HG03064 (cell line): ENCODE data around the gene PAPSS1.
"Not testable (repeated sequence)": the region's sequence is repeated elsewhere in the genome, so short reads cannot be mapped to it uniquely, and the experiment has no call there.

Source experiments
- ATAC-seq: cut with Tn5 transposase; IDR thresholded peaks from one replicate; pipeline ENCODE4 v1.9.1; 2021; ENCODE audit warnings: low read depth; ENCODE audit not compliant: unreplicated experiment

Gene PAPSS1

DNA sequence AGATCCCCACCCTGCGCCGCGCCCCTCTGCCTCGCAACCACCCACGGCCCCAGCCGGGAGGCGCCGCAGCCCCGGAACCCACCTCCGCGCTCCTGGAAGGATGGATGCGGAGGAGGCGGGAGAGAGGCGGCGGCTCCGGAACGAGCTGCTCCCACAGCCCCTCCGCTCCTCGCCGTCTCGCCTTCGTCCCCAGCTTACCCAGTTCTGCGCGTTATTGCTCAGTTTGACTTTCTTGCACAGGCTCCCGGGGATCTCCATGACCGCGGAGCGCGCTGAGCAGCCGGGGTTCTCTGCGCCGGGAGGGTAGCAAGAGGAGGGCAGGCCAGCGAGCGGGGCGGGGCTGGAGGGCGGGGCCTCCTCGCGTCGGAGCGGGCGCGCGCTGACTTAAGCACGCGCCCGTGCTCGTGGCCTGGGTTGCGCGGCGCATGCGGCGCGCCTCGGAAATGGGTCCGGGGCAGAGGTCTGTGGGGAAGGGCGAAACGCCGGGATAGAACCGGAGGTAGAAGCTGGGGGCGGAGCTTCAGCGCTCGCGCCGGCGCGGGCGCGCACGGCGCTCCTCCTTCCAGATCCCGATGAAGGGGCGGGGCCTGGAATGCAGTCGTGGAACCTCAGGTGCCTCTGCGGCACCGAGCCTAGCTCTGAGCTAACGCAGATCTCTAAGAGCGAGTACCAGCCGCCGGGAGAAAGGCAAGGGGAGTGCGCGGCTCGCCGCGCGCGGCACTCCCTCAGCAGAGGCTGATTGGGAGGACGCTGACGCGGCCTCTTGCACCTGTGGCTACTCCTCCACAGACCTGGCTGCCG, at the start of gene PAPSS1:
TSS of gene PAPSS1 (minus strand) at position 313 of the 801 bp plus-strand sequence. CDS start at position 258, 55 bp downstream.
- ATAC-seq: peak; percentile 88

DNA sequence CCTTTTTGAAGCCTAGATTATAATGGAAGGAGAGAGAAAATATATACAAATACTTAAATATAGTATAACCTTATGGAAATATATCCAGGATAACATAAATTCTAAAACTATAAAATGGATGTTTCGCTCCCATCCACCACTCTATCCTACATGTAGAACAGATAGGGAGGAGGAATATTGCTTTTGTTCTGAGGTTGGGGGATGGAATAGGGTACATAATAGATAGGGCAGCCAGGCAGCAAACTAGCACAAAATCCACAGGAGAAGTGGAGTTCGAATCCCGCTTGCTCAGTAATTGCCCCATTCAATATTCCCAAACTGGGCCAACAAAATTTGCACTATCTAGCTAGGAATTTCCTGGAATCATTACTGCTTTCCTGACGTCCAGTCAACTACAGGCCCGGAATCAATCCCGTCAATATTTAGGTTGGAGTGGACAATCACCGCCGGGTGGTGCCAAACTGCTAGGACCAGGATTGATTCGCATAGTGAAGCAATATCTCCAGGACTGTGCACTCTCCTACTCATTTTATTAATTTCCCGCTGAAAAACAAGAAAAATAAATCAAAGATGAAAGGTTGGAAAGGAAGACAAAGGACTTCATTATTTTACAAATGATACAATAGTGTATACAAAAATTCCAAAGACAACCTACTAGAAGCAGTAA, 40.4 kb upstream of the PAPSS1 start:
- no peak for ATAC-seq

DNA sequence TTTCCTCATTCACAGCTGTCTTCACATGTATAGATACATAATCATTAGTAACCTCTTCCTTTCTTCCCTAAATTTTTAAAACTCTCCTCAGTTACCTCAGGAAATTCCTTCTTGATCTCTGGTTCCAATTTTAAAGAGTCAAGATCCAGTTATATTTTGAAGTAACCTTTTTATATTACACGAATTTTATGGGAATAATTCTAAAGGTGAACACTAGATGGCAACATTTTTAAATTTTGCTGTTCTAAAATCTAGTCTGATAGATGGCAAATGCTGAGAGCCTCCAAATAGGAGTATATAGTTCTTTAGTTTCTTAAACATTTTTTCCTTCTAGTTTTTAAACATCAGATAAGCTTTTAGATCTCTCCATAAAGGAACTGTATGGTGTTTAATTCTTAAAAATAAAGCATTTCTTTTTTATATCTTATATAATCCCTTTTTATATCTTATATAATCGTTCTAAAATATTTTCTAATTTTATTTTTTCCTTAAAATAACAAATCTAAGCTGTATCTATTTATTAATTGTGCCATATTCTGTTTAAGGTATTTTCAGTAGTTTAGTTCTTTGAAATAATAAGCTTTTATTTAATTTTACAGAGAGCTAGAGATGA, 37.9 kb upstream of the PAPSS1 start:
- no peak for ATAC-seq

DNA sequence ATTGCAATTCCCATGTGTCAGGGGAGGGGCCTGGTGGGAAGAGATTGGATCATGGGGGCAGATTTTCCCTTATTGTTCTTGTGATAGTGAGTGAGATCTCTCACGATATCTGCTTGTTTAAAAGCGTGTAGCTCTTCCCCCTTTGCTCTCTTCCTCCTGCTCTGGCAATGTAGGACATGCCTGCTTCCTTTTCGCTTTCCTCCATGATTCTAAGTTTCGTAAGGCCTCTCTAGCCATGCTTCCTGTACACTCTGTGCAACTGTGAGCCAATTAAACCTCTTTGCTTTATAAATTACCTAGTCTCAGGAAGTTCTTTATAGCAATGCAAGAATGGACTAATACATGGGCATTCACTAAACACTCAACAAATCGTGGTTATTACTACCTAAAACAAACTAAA, 37.2 kb upstream of the PAPSS1 start:
- ATAC-seq: no peak

DNA sequence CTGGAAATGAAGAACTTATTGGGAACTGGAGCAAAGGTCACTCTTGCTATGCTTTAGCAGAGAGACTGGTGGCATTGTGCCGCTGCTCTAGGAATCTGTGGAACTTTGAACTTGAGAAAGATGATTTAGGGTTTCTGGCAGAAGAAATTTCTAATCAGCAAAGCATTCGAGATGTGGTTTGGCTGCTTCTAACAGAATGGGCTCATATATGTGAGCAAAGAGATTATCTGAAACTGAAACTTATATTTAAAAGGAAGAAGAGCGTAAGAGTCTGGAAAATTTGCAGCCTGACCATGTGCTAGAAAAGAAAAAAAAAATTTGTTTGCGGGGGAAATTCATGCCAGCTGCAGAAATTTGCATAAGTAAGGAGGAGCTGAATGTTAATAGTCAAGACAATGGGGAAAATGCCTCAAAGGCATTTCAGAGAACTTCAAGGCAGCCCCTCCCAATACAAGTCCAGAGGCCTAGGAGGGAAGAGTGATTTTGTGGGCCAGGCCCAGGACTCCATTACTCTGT, 35.9 kb upstream of the PAPSS1 start:
- no peak for ATAC-seq

DNA sequence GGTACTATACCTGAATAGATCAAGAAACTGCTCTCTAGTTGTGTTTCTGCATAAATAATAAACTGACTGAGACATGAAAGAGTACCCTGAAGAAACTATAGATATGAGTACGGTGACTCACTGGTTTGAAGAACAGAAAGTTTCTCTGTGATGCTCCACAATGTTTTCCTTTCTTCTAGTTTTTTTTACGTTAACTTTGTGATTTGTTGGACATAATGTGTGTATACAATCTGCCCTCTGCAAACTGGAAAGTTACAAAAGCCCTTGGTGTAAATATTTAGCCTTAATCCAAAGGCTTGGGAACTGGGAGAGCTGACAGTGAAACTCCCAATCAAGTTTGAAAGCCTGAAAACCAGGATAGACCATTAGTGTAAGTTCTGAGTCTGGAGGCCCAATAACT, 31.6 kb upstream of the PAPSS1 start:
- ATAC-seq: no peak

DNA sequence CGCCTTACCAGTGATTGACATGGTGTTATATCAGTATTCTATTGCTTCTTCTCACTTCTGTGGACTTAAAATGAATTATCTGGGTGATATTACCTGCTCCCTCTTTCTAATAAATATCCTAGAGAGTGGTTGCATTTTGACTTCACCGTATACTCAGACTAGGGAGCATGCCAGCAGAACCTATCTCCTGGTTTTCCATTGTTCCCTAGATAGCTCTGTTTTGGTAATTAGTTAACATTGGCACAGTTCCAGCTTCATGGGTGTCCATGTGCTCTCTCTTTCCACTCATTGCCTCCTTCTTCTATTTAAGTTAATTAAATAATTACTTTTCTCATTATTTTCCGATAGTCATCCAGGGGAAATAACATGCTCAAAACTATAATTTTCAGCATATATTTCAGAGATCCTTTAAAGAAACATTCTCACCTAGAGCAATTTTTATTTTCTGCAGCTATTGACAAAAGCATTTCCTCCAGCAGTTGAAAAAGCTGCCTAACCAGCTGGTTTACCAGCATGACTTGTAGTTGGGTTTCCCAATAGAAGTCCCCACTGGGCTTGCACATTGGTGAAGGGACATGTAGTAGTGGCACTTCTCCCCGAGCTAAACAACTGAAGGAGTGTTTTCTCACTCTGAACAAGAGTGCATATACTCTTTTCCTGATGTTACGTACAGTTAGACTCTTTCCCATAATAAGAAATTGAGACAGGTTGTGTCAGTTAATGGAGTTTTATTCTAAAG, 27.9 kb upstream of the PAPSS1 start:
- ATAC-seq: no peak

DNA sequence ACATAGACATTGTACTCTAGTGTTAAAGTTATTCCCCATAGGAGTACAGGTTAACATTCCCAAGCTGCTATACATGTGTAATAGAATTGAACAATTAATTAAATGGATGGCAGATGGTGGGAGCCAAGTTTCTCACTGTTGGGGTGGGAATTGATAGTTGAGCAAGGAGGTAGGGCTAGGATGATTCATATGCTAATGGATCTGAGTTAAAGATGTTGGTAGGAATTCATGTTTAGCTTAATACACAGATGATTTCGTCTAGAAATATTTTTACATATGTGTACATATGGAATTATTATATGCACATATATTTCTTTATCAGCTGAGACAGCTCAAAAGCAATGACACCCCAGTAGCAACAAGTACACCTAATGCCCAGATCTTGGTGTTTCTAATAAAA, 26.1 kb upstream of the PAPSS1 start:
- no peak for ATAC-seq

DNA sequence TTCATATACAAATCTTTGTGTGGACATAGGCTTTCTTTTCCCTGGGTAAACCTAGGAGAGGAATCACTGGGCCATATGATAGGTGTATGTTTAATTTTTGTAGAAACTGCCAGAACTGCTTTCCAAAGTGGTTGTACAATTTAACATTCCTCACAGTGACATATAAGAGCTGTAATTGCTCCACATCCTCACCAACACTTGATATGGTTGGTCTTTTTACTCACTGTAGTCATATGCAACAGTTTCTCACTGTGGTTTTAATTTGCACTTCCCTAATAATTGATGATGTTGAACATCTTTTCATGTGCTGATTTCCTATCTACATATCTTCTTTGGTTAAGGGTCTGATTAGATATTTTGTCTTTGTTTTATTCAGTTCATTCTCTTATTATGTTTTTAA, 24.5 kb upstream of the PAPSS1 start:
- no peak for ATAC-seq

DNA sequence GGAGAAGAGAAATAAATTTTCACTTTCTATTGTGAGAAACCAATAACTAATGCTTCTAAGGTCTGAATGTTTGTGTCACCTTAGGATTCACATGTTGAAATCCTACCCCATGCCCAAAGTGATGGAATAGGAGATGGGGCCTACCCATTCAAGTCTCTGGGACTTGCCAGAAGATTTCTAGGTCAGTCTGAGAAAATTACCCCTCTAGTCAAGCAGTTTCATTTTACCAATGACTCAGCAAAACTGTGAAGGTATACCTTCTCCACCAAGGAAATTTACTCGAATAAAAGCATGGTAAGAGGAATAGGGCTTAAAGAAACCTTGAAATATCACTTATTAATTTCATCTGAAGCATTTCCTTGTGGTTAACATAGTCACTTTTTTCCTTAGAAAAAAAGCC, 23.5 kb upstream of the PAPSS1 start:
- no peak for ATAC-seq

DNA sequence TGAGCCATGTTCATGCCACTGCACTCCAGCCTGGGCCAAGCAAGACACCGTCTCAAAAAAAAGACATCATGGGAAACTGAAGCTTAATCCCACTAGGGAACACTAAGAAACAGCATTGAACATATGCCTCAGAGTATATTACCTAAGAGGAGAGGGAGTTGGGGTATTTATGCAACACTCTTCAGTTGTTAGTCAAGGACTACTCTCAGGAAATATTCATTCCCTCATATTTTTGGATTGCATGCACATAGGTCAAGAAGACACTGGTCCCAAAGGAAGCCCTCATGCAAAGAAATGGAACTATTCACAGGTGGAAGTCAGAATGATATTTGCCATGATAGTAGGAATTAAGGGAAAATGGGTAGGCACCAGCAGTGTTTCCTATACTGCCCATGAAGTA, 22.8 kb upstream of the PAPSS1 start:
- ATAC-seq: no peak

DNA sequence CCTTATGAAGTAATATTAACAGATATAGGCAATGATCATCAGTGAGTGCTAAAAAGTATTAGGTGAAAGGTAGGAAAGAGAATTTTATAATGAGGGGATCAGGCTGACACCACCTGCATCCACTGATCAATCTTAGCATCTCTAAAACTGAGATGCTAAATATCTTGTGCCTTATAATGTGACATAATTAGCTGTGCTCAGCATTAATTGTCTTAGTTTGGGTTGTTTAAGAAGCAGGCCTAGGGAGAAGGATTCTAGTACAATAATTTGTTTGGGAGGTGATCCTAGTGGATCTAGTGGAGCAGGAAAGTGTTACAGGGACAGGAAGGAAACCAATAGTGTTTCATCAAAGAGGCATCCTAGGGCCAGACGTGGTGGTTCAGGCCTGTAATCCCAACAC, 22.2 kb upstream of the PAPSS1 start:
- no peak for ATAC-seq

DNA sequence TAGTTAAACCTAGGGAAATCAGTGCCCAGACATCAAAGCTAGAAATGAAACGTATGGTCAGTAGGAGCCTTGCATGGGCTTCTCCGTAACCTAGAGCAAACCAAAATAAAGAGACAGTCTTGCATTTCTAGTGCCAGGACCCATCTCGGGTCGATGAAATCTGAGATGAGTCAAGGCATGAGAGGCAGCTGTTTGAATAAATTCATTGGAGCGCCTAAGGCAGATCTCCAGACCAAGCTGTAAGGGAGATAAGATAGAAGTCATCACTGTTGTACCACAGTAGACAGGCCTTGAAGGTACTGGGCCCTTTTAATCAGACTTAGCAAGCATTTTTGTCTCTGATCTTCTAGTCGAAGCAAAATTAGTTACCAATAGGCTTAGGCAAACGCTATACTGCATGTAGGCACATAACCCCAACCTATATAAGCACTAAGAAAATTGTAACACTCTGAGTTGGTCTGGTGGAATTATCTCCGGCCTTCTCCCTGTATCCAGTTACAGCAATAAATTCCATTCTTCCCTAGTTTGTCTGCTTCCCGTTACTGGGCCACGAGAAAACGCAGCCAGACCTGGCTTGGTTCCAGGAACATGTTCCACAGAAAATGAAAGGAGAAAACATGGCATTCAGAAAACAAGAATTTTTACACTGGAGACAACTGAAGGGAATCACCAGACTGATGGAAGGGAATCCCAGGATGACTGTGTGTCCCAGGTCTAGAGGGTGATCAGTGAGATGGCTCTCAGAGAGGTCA, 21.1 kb upstream of the PAPSS1 start:
- ATAC-seq: no peak

DNA sequence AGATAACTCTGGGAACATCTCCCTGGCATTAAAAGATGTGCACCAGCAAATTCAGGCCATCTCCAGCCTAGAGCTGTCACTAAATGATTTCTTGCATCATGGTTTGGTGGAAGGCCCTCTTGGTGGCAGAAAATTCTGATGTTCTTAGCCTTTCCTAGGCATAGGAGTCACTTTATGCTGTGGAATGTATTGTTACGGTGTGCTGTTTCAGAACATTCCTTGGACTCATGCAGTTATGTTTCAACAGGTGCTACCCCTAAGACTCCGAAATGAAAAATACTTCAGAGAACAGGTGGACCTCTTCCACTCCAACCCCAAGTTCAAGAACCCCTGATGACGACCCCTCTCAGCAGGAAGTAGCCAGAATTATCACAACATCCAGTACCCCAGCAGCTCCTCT, 20.3 kb upstream of the PAPSS1 start:
- ATAC-seq: no peak

DNA sequence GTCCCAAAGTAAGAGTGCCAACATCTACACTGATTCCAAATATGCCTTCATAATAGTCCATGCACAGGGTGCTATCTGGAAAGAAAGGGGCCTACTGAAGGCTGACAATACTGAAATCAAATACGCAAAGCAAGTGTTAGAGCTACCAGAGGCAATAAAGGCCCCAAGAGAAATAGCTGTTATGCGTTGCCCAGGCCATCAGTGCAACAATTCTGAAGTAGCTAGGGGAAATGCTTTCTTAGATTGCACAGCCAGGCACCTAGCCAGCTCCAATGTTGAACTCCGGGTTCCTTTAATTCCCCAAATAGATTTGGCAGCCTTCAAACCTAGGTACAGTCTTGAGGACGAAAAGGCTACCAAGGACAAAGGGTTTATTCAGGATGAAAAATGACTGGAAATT, 17.4 kb upstream of the PAPSS1 start:
- ATAC-seq: no peak

DNA sequence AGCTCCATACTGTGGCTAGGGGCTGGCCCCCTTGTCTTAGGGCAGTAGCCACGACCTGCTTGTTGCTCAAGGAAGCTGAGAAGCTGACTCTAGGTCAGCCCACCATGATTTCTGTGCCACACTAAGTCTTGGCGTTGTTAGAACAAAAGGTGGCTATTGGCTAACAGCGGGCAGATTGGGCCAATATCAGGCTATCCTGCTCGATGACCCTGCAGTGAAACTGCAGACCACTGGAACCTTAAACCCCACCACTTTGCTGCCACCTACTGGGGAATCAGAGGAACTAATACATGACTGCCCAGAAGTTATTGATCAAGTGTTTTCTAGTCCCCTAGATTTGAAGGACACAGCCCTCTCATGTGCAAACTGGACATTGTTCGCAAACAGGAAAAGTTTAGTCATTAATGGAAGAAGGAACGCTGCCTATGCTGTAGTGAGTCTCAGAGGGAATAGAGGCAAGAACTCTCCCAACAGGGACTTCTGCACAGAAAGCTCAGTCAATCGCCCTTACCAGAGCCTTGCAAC, 17.0 kb upstream of the PAPSS1 start:
- ATAC-seq: peak; percentile 53

DNA sequence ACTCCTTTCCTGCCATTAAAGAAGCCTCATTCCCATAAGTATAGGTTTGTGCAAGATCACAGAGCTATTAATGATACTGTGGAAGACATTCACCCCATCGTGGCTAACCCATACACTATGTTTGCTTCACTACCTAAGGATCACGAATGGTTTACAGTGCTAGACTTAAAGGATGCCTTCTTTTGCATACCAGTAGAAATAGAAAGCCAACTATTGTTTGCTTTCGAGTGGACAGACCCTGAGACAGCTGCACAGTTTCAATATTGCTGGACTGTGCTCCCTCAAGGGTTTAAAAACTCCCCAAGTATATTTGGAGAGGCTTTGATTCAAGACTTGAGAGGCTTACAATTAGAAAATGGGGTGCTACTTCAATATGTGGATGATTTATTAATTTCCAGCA, 16.0 kb upstream of the PAPSS1 start:
- peak; percentile 47 for ATAC-seq

DNA sequence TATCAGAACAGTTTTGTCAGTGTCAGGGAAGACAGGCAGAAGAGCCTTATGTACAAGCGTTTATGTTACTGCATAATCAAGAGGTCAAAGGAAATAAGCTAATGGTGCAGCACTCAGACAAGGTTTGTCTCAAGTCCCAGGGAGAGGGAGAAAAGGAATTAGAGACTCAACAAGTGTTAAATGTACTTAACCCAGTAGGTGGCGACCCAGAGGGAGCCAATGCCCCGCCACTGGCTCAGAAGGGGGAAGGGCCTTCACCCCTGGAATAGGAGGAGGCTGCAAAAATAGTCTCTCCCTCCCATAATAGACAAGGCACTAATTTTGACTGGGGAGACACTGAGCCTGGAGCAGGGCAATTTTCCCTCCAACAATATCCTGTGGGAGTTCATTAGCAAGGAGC, 14.1 kb upstream of the PAPSS1 start:
- no peak for ATAC-seq

DNA sequence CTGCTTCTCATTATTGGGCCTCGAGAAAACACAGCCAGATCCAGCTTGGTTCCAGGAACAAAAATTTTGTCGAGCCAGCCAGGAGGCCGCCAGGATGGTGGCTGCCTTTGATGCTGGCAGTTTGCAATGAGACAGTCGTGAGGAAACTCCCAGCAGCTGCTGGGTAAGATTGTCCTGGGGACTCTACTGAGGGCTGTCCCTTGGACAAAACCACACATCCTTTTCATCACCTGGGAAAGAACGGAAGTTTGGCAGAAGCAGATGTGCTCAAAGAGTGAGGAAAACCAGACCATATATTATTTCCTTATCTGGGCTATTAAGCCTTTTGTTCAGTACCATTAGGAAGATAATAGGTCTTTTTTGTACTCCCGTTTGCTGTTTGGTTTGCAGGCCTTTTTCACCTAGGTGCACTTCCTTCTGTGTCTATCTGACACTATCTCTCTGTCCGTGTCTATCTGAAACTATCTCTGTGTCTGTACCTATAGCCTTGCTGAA, 13.4 kb upstream of the PAPSS1 start:
- ATAC-seq: no peak

DNA sequence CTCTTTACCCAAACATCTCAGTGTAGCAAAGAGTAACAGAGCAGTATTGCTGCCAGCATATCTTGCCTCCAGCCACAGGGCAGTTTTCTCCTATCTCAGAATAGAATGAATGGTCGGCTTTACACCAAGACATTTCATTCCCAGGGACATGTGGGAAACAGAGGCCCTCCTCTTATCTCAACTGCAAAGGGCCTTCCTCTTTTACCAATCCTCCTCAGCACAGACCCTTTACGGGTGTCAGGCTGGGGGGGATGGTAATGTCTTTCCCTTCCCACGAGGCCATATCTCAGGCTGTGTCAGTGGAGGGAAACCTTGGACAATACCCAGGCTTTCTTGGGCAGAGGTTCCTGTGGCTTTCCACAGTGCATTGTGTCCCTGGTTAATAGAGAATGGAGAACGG, 9.0 kb upstream of the PAPSS1 start:
- ATAC-seq: not testable (repeated sequence)
